SJSA1 (cell line): ENCODE results near the gene NOS2. TPM values are rescaled to one million over a fixed set of nuclear protein-coding genes. Genes with fewer than 3 reads are reported as not detected.
"Not testable (repeated sequence)": the region's sequence is repeated elsewhere in the genome, so short reads cannot be mapped to it uniquely, and the experiment has no call there.

Source experiments
- DNase-seq, 2 experiments: peaks; one replicate each; pipeline ENCODE4 v3.0.0-alpha.2; 2015 to 2020; ENCODE audit warnings: low spot score in 2 of 2, low read depth in 1 of 2
- H3K27ac ChIP-seq: fragments of 250-450 bp; sonication (Bioruptor Pico); 2 replicates; pipeline ENCODE4 v1.5.1; 2020; ENCODE audit warnings: mild to moderate bottlenecking, moderate library complexity
- H3K27me3 ChIP-seq: fragments of 250-450 bp; sonication (Bioruptor Pico); replicated peaks from 2 replicates; pipeline ENCODE4 v1.5.1; 2020; ENCODE audit warnings: mild to moderate bottlenecking, moderate library complexity
- H3K36me3 ChIP-seq: fragments of 250-450 bp; sonication (Bioruptor Pico); 2 replicates; pipeline ENCODE4 v1.5.1; 2020; ENCODE audit warnings: mild to moderate bottlenecking
- H3K4me1 ChIP-seq: fragments of 250-450 bp; sonication (Bioruptor Pico); replicated peaks from 2 replicates; pipeline ENCODE4 v1.6.1; 2021; ENCODE audit warnings: mild to moderate bottlenecking
- H3K4me3 ChIP-seq: fragments of 250-450 bp; sonication (Bioruptor Pico); 2 replicates; pipeline ENCODE4 v1.5.1; 2020; ENCODE audit warnings: mild to moderate bottlenecking
- H3K9me3 ChIP-seq: fragments of 250-450 bp; sonication (Bioruptor Pico); replicated peaks from 2 replicates; pipeline ENCODE4 v1.5.1; 2020; ENCODE audit warnings: mild to moderate bottlenecking
- total RNA-seq: library from RNA; depleted of rRNA; stranded (reverse); fragments of >200 nt; shearing (Covaris generic); gene quantifications from 2 replicates; pipeline ENCODE4 v1.2.3, GENCODE V29; 2014

The NOS2 gene
- total RNA-seq, 1 experiment from 2014 or later: not detected

DNA sequence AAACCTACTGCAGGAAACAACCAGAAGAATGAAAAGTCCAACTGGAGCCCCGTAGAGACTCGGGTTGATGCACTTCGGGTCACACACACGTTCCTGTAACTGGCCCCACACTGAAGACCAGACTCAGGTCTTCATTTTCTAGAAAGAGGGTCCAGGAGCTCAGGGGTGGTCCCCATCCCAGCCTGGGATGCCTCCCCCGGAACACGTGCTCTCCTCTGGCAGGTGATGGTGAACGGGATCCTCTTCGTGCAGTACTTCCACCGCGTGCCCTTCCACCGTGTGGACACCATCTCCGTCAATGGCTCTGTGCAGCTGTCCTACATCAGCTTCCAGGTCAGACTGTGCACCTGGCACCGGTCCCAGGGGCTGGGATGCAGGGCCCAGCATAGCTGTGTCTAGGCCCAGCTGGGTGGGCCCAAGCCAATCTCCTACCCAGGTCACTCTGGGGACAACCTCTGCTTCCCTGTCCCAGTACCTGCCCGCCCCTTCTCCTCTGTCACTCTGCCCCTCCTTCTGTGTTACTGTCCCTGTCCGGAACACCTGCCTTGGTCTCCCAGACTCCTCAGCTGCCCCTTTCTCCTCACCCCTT lies 50.7 kb downstream of the NOS2 start:
- H3K27ac ChIP-seq, H3K9me3 ChIP-seq, H3K27me3 ChIP-seq, H3K36me3 ChIP-seq, DNase-seq, H3K4me1 ChIP-seq, H3K4me3 ChIP-seq: not testable (repeated sequence)

DNA sequence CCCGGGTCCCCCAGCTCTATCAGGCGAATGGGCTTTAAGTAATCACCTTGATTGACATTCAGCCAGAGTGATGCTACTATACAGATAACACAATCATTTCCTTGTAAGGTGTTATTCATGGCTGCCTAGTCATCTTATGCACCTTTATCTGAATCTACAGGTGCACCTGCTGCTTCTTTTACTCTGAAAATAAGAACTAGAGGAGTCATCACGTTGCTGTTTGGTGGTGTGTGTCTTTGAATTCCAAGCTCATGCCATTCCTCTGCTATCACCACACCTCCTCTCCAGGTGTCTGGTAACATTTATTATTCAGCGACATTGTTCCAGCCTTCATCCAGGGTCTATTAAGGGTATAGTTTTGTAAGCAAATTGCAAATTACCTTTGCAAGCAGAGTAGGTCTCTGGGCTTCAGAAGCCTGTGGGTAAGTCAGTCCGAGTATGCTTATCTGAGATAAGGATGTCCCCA lies 51.9 kb downstream of the NOS2 start:
- Histone ChIP-seq H3K36me3 (no peaks in the 10 kb centered on the region), H3K27me3 (no peaks in the 10 kb centered on the region), H3K4me3 (no peak overlapping the region), H3K27ac (no peak overlapping the region), H3K9me3 (no peaks in the 10 kb centered on the region), H3K4me1 (no peaks in the 10 kb centered on the region)
- no peak for DNase-seq

DNA sequence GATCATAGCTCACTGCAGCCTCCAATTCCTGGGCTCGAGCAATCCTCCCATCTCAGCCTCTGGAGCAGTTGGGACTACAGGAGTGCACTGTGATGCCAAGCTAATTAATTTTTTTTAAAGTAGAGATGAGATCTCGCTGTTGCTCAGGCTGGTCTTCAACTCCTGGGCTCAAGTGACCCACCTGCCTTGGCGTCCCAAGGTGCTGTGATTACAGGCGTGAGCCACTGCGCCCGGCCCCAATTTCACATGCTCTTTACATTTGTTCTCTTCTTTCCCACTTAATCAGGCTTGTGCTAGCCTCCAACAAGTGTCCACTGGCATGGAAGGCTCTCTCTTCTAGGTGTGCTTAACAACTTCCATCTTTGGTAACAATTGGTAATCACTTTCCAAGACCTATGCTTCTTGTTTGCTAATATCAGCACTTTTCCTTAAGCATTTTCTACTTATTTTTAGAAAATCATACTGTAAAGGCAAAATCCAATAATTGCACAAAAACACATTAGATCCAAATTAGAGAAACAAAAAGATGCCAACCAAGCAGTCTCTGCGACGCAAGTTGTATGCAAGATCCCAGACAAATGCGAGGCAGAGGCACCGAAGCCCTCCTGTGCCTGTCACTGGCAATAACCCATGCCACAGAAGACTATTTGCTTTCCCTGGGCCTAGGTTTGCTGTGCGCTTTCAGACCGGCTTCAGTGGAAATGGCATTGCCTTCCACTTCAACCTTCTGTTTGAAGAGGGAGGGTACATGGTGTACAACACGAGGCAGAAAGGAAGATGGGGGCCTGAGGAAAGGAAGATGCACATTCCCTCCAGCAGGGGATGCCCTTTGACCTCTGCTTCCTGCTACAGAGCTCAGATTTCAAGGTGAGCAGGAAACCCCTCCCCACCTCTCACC lies 52.6 kb downstream of the NOS2 start:
- H3K27me3 ChIP-seq: no peaks in the 10 kb centered on the region
- no peaks in the 10 kb centered on the region for H3K4me1 ChIP-seq
- no peaks in the 10 kb centered on the region for H3K9me3 ChIP-seq
- no peak overlapping the region for H3K4me3 ChIP-seq
- H3K27ac ChIP-seq: no peak overlapping the region
- no peak for DNase-seq
- no peaks in the 10 kb centered on the region for H3K36me3 ChIP-seq

DNA sequence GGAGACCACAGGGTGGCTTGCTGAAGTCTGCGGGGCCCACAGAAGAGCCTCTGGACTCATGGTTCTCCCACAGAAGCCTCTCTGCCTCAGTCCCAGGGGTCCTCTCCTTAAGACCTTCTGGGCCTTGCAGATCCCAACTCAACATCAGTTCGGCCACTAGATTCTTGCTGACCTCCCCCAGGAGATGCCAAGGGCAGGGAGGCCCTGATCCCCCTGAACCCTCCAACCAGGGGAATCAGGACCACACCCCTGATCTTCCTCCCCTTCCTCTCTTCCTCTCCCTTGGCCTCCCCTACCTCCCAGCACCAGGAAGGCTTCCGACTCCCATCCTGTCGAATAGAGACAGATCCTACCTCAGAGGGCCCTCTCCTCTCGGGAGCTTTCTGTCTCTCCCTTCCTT lies 53.4 kb downstream of the NOS2 start:
- Histone ChIP-seq H3K36me3 (no peaks in the 10 kb centered on the region), H3K4me1 (no peaks in the 10 kb centered on the region), H3K27ac (no peak overlapping the region), H3K27me3 (no peaks in the 10 kb centered on the region), H3K4me3 (no peak overlapping the region), H3K9me3 (no peaks in the 10 kb centered on the region)
- DNase-seq: no peak

DNA sequence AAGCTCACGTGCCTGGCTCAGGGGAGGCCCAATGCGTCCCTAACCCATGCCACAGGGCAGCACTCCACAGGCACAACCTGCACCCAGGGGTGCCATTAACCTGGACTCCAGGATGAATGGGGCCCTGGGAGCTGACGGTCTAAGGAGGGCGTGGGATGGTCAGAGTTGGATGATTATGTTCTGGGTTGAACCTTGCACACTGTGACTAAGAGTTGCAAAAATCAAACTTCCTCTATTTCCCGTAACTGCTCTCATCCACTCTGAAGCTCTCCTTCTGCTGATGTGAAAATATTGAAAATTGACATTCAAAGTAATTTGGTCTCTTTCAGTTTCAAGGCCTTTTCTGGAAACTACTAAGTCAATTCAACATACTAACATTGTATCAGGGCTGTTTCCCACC lies 54.0 kb downstream of the NOS2 start:
- not testable (repeated sequence) for H3K27me3 ChIP-seq, H3K9me3 ChIP-seq, H3K27ac ChIP-seq, DNase-seq, H3K4me1 ChIP-seq, H3K4me3 ChIP-seq, H3K36me3 ChIP-seq

DNA sequence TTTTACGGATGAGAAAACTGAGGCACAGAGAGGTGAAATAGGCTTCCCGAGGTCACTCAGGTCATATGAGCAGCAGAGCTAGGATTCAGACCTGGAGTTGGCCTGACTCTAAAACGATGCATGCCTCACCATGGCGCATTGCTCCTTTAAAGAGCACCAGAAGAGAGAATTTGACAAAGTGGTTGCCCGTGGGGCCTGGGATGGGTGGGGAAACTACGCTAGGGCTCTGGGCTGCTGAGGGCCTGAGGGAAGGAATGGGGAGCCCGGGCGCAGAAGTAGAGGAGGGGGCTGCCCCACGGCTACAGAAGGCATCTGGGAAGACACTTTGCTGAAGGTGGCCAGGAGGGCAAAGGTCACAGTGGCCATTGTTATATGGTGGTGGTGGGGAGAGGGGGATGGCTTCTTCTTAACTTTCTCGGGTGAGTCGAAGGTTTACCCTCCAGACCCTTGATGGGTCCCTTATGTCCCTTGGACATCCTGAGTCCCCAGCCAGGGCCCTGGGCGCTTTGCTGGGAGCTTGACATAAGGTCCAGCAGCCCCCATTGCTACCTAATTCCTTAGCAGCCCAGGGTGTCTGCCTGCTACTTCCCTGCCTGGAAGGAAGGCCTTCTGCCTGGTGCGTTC lies 55.0 kb downstream of the NOS2 start:
- not testable (repeated sequence) for H3K27me3 ChIP-seq, H3K9me3 ChIP-seq, H3K4me3 ChIP-seq, H3K36me3 ChIP-seq, H3K27ac ChIP-seq, H3K4me1 ChIP-seq, DNase-seq

DNA sequence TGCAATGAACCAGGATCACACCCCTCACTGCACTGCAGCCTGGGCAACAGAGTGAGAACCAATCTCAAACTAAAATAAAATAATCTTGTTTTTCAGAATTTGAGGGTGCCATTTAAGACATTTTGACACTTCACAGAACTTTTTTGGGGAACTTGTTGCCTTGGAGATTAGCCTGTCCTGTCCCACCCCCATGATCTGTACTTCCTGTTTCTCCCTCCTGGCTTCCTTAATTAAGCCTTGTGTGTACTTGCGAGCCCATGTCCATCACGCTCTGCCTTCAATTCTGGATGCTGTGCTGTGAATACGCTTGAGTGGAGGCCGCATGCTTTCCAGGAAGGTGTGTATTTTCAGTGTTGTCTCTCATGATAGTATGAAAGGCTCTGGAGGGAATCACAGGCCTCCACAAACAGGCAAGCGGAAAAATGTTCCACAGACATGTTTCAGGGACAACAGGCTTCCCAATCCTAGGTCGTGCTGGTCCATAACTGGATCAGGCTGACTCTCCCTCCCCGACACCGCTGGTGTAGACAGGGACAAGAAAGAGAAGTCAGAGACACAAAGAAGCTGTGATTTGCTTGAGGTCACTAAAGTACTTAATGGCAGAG lies 56.9 kb downstream of the NOS2 start:
- H3K9me3 ChIP-seq: no peaks in the 10 kb centered on the region
- DNase-seq: no peak
- no peaks in the 10 kb centered on the region for H3K36me3 ChIP-seq
- no peaks in the 10 kb centered on the region for H3K27me3 ChIP-seq
- H3K4me1 ChIP-seq: no peaks in the 10 kb centered on the region
- no peak overlapping the region for H3K27ac ChIP-seq
- H3K4me3 ChIP-seq: no peak overlapping the region

DNA sequence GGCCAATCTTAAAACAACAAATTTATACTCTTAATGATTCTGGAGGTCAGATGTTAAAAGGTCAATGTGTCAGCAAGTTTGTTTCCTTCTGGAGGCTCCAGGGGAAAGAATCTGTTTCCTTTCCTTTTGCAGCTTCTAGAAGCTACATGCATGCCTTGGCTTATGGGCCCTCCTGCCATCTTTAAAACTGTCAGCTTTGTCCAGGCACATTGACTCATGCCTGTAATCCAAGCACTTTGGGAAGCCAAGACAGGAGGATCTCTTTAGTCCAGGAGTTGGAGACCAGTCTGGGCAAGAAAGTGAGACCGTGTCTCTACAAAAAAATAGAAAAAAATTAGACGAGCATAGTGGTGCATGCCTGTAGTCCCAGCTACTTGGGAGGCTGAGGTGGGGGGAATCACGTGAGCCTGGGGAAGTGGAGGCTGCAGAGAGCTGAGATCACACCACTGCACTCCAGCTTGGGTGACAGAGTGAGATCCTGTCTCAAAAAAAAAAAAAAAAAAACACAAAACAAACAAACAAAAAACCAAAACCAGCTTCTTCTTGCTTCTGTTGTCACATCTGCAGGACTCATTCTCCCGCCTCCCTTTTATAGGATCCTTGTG lies 58.3 kb downstream of the NOS2 start:
- Histone ChIP-seq H3K36me3 (no peaks in the 10 kb centered on the region), H3K4me1 (no peaks in the 10 kb centered on the region), H3K4me3 (no peak overlapping the region), H3K9me3 (no peaks in the 10 kb centered on the region), H3K27me3 (no peaks in the 10 kb centered on the region), H3K27ac (no peak overlapping the region)
- no peak for DNase-seq

DNA sequence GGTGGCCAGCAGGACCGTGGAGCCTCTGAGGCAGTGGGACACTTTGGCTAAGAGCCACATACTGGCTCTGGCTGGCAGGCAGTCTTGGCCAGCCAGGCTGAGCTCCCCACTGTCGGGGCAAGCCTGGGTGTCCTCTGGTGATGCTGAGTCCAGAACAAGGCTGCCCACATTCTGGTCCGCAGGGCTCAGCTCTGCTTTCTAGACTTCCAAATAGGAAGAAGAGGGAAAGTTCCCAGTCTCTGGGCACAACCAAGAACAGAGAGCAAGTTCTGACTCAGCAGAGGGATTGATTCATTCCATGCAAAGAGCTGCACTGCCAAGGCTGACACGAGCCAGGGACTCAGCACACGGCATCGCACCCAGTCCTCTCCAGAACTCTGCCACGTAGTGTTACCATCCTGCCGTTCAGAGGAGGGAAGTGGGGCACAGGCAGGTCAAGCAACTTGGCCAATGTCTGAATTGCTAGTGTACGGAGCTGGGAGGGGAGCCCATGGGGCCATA lies 58.9 kb downstream of the NOS2 start:
- Histone ChIP-seq H3K27me3 (no peaks in the 10 kb centered on the region), H3K4me3 (no peak overlapping the region), H3K4me1 (no peaks in the 10 kb centered on the region), H3K36me3 (no peaks in the 10 kb centered on the region), H3K9me3 (no peaks in the 10 kb centered on the region), H3K27ac (no peak overlapping the region)
- DNase-seq: no peak

DNA sequence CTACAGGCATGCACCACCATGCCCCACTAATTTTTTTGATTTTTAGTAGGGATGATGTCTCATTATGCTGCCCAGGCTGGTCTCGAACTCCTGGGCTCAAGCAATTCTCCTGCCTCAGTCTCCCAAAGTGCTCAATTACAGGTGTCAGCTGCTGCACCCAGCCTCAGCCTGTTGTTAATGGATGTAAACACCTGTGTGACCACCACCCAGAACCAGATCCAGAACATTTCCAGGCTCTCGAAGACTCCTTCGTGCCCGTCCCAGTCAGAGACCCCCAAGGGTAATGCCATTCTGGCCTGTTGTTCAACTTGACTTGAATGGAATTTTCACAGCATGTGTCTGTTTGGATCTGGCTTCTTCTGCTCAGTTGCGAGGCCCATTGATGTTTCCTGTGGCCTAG lies 59.8 kb downstream of the NOS2 start:
- not testable (repeated sequence) for H3K4me1 ChIP-seq, H3K4me3 ChIP-seq, H3K36me3 ChIP-seq, H3K9me3 ChIP-seq, H3K27me3 ChIP-seq, H3K27ac ChIP-seq, DNase-seq

DNA sequence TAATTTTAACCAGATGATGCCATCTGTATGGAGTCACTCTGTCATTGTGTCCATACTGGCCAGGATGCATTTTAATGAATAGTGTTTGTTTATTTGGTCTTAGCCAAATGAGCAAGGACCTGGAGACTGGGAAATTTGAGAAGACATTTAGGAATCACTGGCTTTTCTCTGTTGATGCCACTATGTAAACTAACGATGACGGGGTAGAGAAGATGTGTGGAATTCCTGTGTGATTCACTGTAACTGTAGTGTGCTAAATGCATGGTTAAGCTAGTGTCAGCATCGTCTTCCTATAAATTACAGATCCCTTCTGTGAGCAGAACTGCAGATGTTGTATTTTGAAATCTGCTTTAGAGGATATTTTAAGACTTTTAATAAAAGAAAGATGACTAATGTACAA lies 66.6 kb downstream of the NOS2 start:
- H3K9me3 ChIP-seq: no peaks in the 10 kb centered on the region
- DNase-seq: peak; percentile 1 to 10
- H3K27me3 ChIP-seq: no peaks in the 10 kb centered on the region; the same call in 1 of the 2 replicates
- no peak overlapping the region for H3K4me3 ChIP-seq
- no peak overlapping the region for H3K27ac ChIP-seq
- H3K36me3 ChIP-seq: no peaks in the 10 kb centered on the region
- no peaks in the 10 kb centered on the region for H3K4me1 ChIP-seq

DNA sequence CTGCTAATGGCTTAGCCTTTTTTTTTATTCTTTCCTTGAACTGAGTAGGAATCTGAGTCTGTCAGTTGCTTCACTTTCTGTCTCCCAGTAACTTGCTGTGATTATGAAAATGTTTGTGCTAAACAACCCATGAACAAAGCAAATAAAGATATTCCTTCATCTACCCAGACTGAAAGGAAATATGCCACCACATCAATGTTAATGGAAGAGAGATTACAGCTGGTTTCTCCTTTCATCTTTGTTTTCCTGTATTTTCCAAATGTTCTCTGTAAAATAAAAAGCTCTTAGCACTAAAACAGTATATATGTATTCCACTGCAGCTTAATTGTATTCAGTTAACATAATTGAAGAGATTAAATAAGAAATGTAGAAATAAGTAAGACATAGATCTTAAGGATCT lies 67.6 kb downstream of the NOS2 start:
- not testable (repeated sequence) for H3K36me3 ChIP-seq, H3K4me1 ChIP-seq, H3K9me3 ChIP-seq, H3K27ac ChIP-seq, DNase-seq, H3K4me3 ChIP-seq, H3K27me3 ChIP-seq

DNA sequence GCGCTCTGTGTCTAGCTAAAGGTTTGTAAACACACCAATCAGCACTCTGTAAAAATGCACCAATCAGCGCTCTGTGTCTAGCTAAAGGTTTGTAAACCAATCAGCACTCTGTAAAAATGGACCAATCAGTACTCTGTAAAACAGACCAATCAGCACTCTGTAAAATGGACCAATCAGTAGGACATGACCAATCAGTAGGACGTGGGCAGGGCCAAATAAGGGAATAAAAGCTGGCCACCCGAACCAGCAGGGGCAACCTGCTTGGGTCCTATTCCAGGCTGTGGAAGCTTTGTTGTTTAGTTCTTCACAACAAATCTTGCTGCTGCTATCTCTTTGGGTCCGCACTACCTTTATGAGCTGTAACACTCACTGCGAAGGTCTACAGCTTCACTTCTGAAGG lies 74.3 kb downstream of the NOS2 start:
- not testable (repeated sequence) for H3K36me3 ChIP-seq, H3K27ac ChIP-seq, H3K9me3 ChIP-seq, DNase-seq, H3K27me3 ChIP-seq, H3K4me3 ChIP-seq, H3K4me1 ChIP-seq
